ENCODE data around the gene RASGRP2.
"Not testable (repeated sequence)": the region's sequence is repeated elsewhere in the genome, so short reads cannot be mapped to it uniquely, and the experiment has no call there.

Gene RASGRP2

DNA sequence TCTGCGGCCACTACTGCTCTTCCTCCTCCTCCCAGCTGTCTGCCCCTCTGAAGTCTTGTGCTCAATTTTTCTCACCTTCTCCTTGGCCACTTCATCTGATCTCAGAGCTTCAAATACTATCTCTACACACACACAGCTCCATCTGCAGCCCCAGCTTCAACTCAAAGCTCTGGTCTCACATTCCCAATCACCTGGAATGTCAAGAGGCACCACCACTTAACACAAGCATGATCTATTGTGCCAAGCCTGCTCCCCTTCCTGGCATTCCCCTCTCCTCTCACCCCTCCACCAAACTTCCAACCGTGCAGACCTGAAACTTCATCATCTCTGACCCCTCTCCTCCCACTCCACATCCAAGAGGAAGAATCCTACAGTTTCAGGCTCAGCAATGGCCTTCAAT, 38.4 kb downstream of the RASGRP2 start:
- no peaks in the 10 kb centered on the region for H3K36me3 ChIP-seq (ENCODE audit: control insufficient read depth, insufficient read depth, low read length)
- H3K27me3 ChIP-seq (ENCODE audit: control insufficient read depth, insufficient read depth, low read length), result no peaks in the 10 kb centered on the region
- H3K9me3 ChIP-seq (ENCODE audit: control insufficient read depth, low read length), result no peaks in the 10 kb centered on the region
- no peak overlapping the region for H3K9ac ChIP-seq
- H3K27ac ChIP-seq, result no peak overlapping the region
- no peak overlapping the region for H3K4me2 ChIP-seq (ENCODE audit: low read length)
- no peak overlapping the region for H2AFZ ChIP-seq
- no peak overlapping the region for H3K4me3 ChIP-seq (ENCODE audit: low read depth, low read length)
- no peaks in the 10 kb centered on the region for H3K79me2 ChIP-seq
- TF ChIP-seq, protein P1, sequence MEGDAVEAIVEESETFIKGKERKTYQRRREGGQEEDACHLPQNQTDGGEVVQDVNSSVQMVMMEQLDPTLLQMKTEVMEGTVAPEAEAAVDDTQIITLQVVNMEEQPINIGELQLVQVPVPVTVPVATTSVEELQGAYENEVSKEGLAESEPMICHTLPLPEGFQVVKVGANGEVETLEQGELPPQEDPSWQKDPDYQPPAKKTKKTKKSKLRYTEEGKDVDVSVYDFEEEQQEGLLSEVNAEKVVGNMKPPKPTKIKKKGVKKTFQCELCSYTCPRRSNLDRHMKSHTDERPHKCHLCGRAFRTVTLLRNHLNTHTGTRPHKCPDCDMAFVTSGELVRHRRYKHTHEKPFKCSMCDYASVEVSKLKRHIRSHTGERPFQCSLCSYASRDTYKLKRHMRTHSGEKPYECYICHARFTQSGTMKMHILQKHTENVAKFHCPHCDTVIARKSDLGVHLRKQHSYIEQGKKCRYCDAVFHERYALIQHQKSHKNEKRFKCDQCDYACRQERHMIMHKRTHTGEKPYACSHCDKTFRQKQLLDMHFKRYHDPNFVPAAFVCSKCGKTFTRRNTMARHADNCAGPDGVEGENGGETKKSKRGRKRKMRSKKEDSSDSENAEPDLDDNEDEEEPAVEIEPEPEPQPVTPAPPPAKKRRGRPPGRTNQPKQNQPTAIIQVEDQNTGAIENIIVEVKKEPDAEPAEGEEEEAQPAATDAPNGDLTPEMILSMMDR (IDR thresholded peaks at IDR 0.05), result no peak
- H3K4me1 ChIP-seq, result no peaks in the 10 kb centered on the region

DNA sequence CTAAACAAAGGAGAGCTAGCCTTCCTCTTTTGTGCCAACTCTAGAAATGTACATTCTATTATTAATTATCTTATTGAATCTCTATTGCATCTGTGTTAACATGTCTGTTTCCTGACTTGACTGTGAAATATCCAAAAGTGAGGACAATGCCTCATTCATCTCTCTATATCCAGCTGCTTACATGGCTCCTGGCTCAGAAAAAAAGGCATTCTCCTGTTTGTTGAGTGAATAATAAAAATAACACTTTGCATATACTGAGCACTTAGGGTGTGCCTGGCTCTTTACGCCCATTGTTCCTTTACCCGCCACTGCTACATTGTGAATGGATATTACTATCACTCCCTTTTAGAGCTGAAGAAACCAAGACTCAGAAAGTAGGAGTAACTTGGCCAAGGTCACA, 40.9 kb downstream of the RASGRP2 start:
- TF ChIP-seq, protein P1 (IDR thresholded peaks at IDR 0.05), result no peak
- Histone ChIP-seq H3K9me3 (ENCODE audit: control insufficient read depth, low read length) (no peaks in the 10 kb centered on the region), H3K27ac (no peak overlapping the region), H3K27me3 (ENCODE audit: control insufficient read depth, insufficient read depth, low read length) (no peaks in the 10 kb centered on the region), H3K9ac (no peak overlapping the region), H3K4me1 (no peaks in the 10 kb centered on the region), H3K79me2 (no peaks in the 10 kb centered on the region), H3K4me3 (ENCODE audit: low read depth, low read length) (no peak overlapping the region), H3K36me3 (ENCODE audit: control insufficient read depth, insufficient read depth, low read length) (no peaks in the 10 kb centered on the region), H3K4me2 (ENCODE audit: low read length) (no peak overlapping the region), H2AFZ (no peak overlapping the region)

- H2AFZ ChIP-seq; H3K27ac ChIP-seq; H3K79me2 ChIP-seq; H3K4me3 ChIP-seq (ENCODE audit: low read depth, low read length); H3K9me3 ChIP-seq (ENCODE audit: control insufficient read depth, low read length); H3K4me2 ChIP-seq (ENCODE audit: low read length); H3K9ac ChIP-seq; H3K36me3 ChIP-seq (ENCODE audit: control insufficient read depth, insufficient read depth, low read length); H3K27me3 ChIP-seq (ENCODE audit: control insufficient read depth, insufficient read depth, low read length); H3K4me1 ChIP-seq: not testable (repeated sequence)
These were observed 42.0 kb downstream of the RASGRP2 start for GRCh38 chr11:64701956-64702355.

DNA sequence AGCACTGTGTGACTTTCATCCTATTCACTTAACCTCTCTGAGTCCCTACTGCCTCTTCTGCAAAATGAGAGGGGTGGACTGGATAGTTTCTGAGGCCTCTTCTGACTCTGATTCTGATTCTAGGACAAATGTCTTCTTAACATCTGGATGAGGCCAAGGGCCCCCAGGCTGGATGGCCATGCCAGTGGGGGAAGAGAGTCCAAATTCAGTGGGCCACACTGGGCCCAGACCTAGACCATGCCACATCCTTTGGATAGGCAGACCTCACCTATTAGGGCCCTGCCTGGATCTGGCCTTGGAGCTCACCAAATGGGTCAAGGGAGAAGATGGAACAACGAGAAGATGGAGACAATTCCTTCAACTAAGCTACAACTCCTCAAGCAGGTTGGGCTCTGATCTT, 45.5 kb downstream of the RASGRP2 start:
- H3K9ac ChIP-seq, result no peak overlapping the region
- H3K27ac ChIP-seq, result no peak overlapping the region
- H3K4me3 ChIP-seq (ENCODE audit: low read depth, low read length), result no peak overlapping the region

DNA sequence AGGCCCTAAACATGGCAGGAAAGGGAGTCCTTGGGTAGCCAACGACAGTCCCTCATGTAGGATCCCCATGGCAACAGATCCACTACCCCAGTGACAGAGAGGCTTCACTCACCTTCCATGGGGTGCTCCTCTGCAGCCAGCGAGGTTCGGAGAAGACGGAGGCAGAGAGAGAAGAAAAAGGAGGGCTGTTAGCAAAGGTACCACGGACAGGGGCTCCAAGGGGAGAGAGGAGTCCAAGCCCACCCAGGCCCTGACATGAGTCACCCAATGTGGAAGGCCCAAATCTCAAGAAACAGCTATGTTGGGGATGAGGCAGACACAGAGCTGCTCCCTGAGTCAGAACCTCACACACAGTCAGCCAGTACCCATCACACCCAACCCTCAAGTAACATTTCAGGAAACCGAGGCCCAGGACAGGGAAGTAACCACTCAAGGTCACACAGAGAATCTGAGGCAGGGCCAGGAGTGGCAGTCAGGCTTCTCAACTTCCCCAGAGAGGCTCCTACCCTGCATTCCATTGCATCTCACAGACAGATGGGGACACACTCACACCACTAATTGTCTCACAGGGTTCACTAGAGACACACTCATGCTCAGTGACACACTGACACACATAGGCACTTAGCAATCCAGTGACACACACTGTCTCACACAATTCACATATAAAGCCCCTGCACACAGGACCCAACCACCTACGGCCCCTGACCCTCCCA, 46.1 kb downstream of the RASGRP2 start:
- Histone ChIP-seq H3K9ac (no peak overlapping the region), H3K27ac (no peak overlapping the region), H3K36me3 (ENCODE audit: control insufficient read depth, insufficient read depth, low read length) (no peaks in the 10 kb centered on the region), H3K27me3 (ENCODE audit: control insufficient read depth, insufficient read depth, low read length) (no peaks in the 10 kb centered on the region), H3K4me2 (ENCODE audit: low read length) (no peak overlapping the region), H3K4me1 (no peaks in the 10 kb centered on the region), H3K9me3 (ENCODE audit: control insufficient read depth, low read length) (no peaks in the 10 kb centered on the region), H3K4me3 (ENCODE audit: low read depth, low read length) (no peak overlapping the region), H2AFZ (no peak overlapping the region), H3K79me2 (no peaks in the 10 kb centered on the region)
- TF ChIP-seq, protein P1 (IDR thresholded peaks at IDR 0.05), result no peak

More for the DNA sequence above, 45.5 kb downstream of the RASGRP2 start:
- H3K27me3 ChIP-seq (ENCODE audit: control insufficient read depth, insufficient read depth, low read length), result no peaks in the 10 kb centered on the region
- TF ChIP-seq, protein P1 (IDR thresholded peaks at IDR 0.05), result no peak
- H3K36me3 ChIP-seq (ENCODE audit: control insufficient read depth, insufficient read depth, low read length), result no peaks in the 10 kb centered on the region
- H3K79me2 ChIP-seq, result no peaks in the 10 kb centered on the region
- no peak overlapping the region for H3K4me2 ChIP-seq (ENCODE audit: low read length)
- H2AFZ ChIP-seq, result no peak overlapping the region
- no peaks in the 10 kb centered on the region for H3K9me3 ChIP-seq (ENCODE audit: control insufficient read depth, low read length)
- H3K4me1 ChIP-seq, result no peaks in the 10 kb centered on the region
